HepG2 (cell line): ENCODE measurements around the gene RECK. TPM values are rescaled to one million over a fixed set of nuclear protein-coding genes. Genes with fewer than 3 reads are reported as not detected.

ENCODE experiments used
- ATAC-seq: fragments of 200-7000 bp; cut with Tn5 transposase; 3 replicates; pipeline ENCODE4 v1.9.1; 2020; ENCODE audit warnings: mild to moderate bottlenecking, moderate library complexity
- BruUV-seq: library from RNA; stranded (reverse); fragments of 400-500 nt; replicated peaks from 2 replicates; lab custom pipeline; 2021; lab: Mats Ljungman, UMichigan
- CTCF ChIA-PET: fragments of 300-600 bp; formaldehyde crosslinking; extraction: SDS; loops from one replicate; lab custom pipeline; 2021; ENCODE audit warnings: low total read pairs, inconsistent platforms, low intra/inter-chr PET ratio; lab: Yijun Ruan, JAX
- POLR2A ChIA-PET: fragments of 350-600 bp; sonication (Branson Sonifier 250); formaldehyde crosslinking; loops from one replicate; lab custom pipeline; 2020; ENCODE audit warnings: antibody characterized with exemption, inconsistent platforms; lab: Yijun Ruan, JAX
- DNase-seq: peaks from one replicate; pipeline ENCODE4 v3.0.0-alpha.2; 2015; ENCODE audit warnings: low spot score
- FAIRE-seq: peaks from 3 replicates; lab custom pipeline; 2011; peaks lifted over from hg19 to GRCh38; lab: Jason Lieb, UNC
- H2AFZ ChIP-seq: one replicate; pipeline ENCODE4 v1.6.1; 2011; ENCODE audit warnings: low read length, inconsistent platforms
- H3K27ac ChIP-seq: fragments of 300-600 bp; 3 replicates; pipeline ENCODE4 v1.8.0; 2011; ENCODE audit warnings: mixed run types, mild to moderate bottlenecking, mixed read lengths, low read length, inconsistent platforms; ENCODE audit not compliant: insufficient read depth; ENCODE audit errors: extremely low read length
- H3K27me3 ChIP-seq, 2 experiments: fragments of 200-600 bp in 1 of 2; 2 replicates in 1 of 2; 3 replicates in 1 of 2; pipeline versions ENCODE4 v1.6.0 to v1.8.0; 2011; ENCODE audit warnings: low read length in 2 of 2, mild to moderate bottlenecking in 2 of 2, moderate library complexity in 2 of 2, inconsistent platforms in 1 of 2; ENCODE audit not compliant: insufficient read depth in 2 of 2, control insufficient read depth in 1 of 2
- H3K36me3 ChIP-seq, 2 experiments: fragments of 200-600 bp in 1 of 2; replicated peaks in 1 of 2; 2 replicates in 1 of 2; 3 replicates in 1 of 2; pipeline versions ENCODE4 v1.5.1 to v1.8.0; 2011; ENCODE audit warnings: low read length in 2 of 2, inconsistent platforms in 1 of 2; ENCODE audit not compliant: insufficient read depth in 2 of 2, control insufficient read depth in 1 of 2
- H3K4me1 ChIP-seq: 2 replicates; pipeline ENCODE4 v1.5.1; 2012; ENCODE audit warnings: low read length, inconsistent platforms; ENCODE audit not compliant: insufficient read depth
- H3K4me2 ChIP-seq: 2 replicates; pipeline ENCODE4 v1.6.0; 2011; ENCODE audit warnings: low read depth, low read length, inconsistent platforms
- H3K4me3 ChIP-seq, 3 experiments: fragments of 200-600 bp in 1 of 3; sonication (generic), shearing (Covaris generic) in 1 of 3; replicated peaks in 1 of 3; 2 replicates each; pipeline ENCODE4 v1.5.1; 2011 to 2016; ENCODE audit warnings: low read length in 3 of 3, inconsistent platforms in 2 of 3, low read depth in 2 of 3, mild to moderate bottlenecking in 2 of 3, control low read depth in 1 of 3, mixed read lengths in 1 of 3; ENCODE audit not compliant: insufficient read depth in 1 of 3
- H3K79me2 ChIP-seq: one replicate; pipeline ENCODE4 v1.6.1; 2011; ENCODE audit warnings: low read length, inconsistent platforms; ENCODE audit not compliant: insufficient read depth
- H3K9ac ChIP-seq: 2 replicates; pipeline ENCODE4 v1.6.0; 2011; ENCODE audit warnings: mild to moderate bottlenecking, low read depth, low read length, inconsistent platforms; ENCODE audit not compliant: insufficient read depth
- H3K9me3 ChIP-seq: 2 replicates; pipeline ENCODE4 v1.5.1; 2012; ENCODE audit warnings: mild to moderate bottlenecking, low read length
- H4K20me1 ChIP-seq: 2 replicates; pipeline ENCODE4 v1.6.0; 2011; ENCODE audit warnings: inconsistent platforms, mild to moderate bottlenecking, low read length, moderate library complexity; ENCODE audit not compliant: insufficient read depth
- FLYWCH1 ChIP-seq: sonication (generic); formaldehyde crosslinking; IDR thresholded peaks from 2 replicates; pipeline ENCODE4 v1.8.1; 2023; ENCODE audit warnings: mild to moderate bottlenecking, missing genetic modification reagents
- LCORL ChIP-seq, 2 experiments: fragments of 450-650 bp in 1 of 2; sonication (generic) in 1 of 2; formaldehyde crosslinking in 1 of 2; IDR thresholded peaks; 2 replicates each; pipeline versions ENCODE4 v1.5.0 to v1.6.1; 2017 to 2020; ENCODE audit warnings: antibody characterized with exemption in 1 of 2, missing genetic modification reagents in 1 of 2
- NCOR1 ChIP-seq: fragments of 200-600 bp; sonication (generic); IDR thresholded peaks from 2 replicates; pipeline ENCODE4 v1.7.0; 2017; ENCODE audit warnings: antibody characterized with exemption, low read length, borderline replicate concordance
- STAG1 ChIP-seq: sonication (generic); formaldehyde crosslinking; IDR thresholded peaks from 2 replicates; pipeline ENCODE4 v1.4.0; 2020; ENCODE audit warnings: missing genetic modification reagents
- ZSCAN21 ChIP-seq: sonication (generic); formaldehyde crosslinking; IDR thresholded peaks from 2 replicates; pipeline ENCODE4 v1.8.0; 2022; ENCODE audit warnings: mild to moderate bottlenecking, missing genetic modification reagents, moderate library complexity, borderline replicate concordance
- WGBS: methylation state at CpG from one replicate; pipeline ENCODE4 v1.1.6; 2017; ENCODE audit warnings: low lambda C conversion rate; 5-methylcytosine and 5-hydroxymethylcytosine counted together
- in situ Hi-C: cut with HindIII; loops from 2 replicates; pipeline ENCODE4 v1.10.0; 2017; ENCODE audit warnings: low pct_unique_long_range_greater_than_20kb; ENCODE audit not compliant: extremely low pct_ligation_motif_present
- intact Hi-C: fragments of 100-400 bp; cut with micrococcal nuclease; formaldehyde crosslinking; loops from one replicate; pipeline ENCODE4 v1.10.0; 2022; ENCODE audit not compliant: unreplicated experiment
- polyA plus RNA-seq, 8 experiments: library from polyadenylated mRNA; depleted of rRNA in 3 of 8; stranded (reverse) in 7 of 8; unstranded in 1 of 8; fragments of >200 nt; fragmentation: Illumina TruSeq in 4 of 8; extraction: Trizol in 4 of 8; gene quantifications; 2 replicates each; pipeline versions ENCODE4 v1.2.1 to v1.2.3, GENCODE V29; 2011 to 2016; ENCODE audit warnings: low read depth in 4 of 8, missing spikeins in 1 of 8, mixed read lengths in 1 of 8; ENCODE audit not compliant: insufficient read depth in 1 of 8
- total RNA-seq, 5 experiments: library from RNA; depleted of rRNA; stranded (reverse); fragments of >200 nt; fragmentation: Illumina TruSeq; extraction: Trizol; gene quantifications; 2 replicates each; pipeline ENCODE4 v1.2.3, GENCODE V29; 2016; ENCODE audit warnings: low read depth in 1 of 5
- TF ChIP-seq, protein P1 (sequence below): sonication (generic); formaldehyde crosslinking; IDR thresholded peaks from 2 replicates; pipeline ENCODE4 v1.8.0; 2022; ENCODE audit warnings: mild to moderate bottlenecking, missing genetic modification reagents, moderate library complexity
- TF ChIP-seq, protein P2 (sequence below): sonication (generic); formaldehyde crosslinking; IDR thresholded peaks from 2 replicates; pipeline ENCODE4 v1.5.0; 2020; ENCODE audit warnings: missing genetic modification reagents
- TF ChIP-seq, protein P3 (sequence below): sonication (generic); formaldehyde crosslinking; IDR thresholded peaks from 2 replicates; pipeline ENCODE4 v1.5.1; 2020; ENCODE audit warnings: missing genetic modification reagents, mild to moderate bottlenecking, borderline replicate concordance
- TF ChIP-seq, protein P4 (sequence below): sonication (generic); formaldehyde crosslinking; IDR thresholded peaks from 2 replicates; pipeline ENCODE4 v1.4.0; 2020; ENCODE audit warnings: mild to moderate bottlenecking, missing genetic modification reagents
- TF ChIP-seq, protein P5 (sequence below): sonication (generic); formaldehyde crosslinking; IDR thresholded peaks from 2 replicates; pipeline ENCODE4 v1.8.0; 2022; ENCODE audit warnings: mild to moderate bottlenecking, missing genetic modification reagents, borderline replicate concordance

RECK gene
- total and polyA plus RNA-seq, 2 of the 13 experiments (the other 11 are each of a cell fraction or from before 2014, with no cell fraction given): 3.1 to 4.8 TPM

DNA sequence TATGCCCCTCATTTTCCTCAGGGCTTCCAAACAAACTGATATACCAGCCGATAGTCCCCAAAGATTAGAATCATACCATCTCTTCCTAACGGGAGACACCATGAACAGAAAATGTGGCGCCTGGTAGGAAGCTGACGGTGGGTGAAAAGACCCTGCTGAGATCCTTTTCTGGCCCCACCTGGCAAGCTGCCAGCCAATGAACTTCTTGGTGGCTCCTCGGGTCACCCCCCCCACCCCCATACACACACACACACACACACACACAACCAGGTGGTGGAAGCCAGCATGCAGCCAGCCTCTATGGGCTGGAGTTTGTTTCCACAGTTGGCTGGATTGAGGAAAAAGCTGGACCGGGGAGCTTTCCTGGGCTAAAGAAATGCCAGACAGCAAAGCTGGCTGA lies 127.7 kb downstream of the RECK start:
- ChIA-PET CTCF (interaction anchor here (1.5 to 3.8 kb wide), 2 partner anchors 61 to 156 kb away, joined by 3 to 40 read pairs; no protein-coding TSS in a partner anchor), POLR2A (interaction anchor here (0.6 to 1.4 kb wide), 2 partner anchors 26 to 261 kb away, joined by 3 to 6 read pairs; partner anchors contain the start of gene CLTA)
- intact Hi-C loops: no loop called here
- ATAC-seq (no peak), FAIRE-seq (no peak), DNase-seq (no peak)
- Histone ChIP-seq H3K79me2 (no peaks in the 10 kb centered on the region), H3K9ac (no peak overlapping the region), H3K27me3 (peaks cover 1 to 21% of the 10 kb centered on the region in 2 experiments; a peak in 2 of 5 replicates), H4K20me1 (no peaks in the 10 kb centered on the region), H3K4me1 (peaks cover 9% of the 10 kb centered on the region; the same call in 1 of the 2 replicates), H3K36me3 (no peaks in the 10 kb centered on the region), H3K9me3 (no peaks in the 10 kb centered on the region), H3K27ac (no peak overlapping the region), H2AFZ (no peak overlapping the region), H3K4me3 (no peak overlapping the region), H3K4me2 (no peak overlapping the region)
- BruUV-seq: no TSS peak
- in situ Hi-C loops: no loop called here
- TF ChIP-seq LCORL (IDR thresholded peaks at IDR 0.05): peak; percentile 70
- no peak for TF ChIP-seq LCORL (CRISPR knock-in tag; IDR thresholded peaks at IDR 0.05)
- TF ChIP-seq, protein P1, sequence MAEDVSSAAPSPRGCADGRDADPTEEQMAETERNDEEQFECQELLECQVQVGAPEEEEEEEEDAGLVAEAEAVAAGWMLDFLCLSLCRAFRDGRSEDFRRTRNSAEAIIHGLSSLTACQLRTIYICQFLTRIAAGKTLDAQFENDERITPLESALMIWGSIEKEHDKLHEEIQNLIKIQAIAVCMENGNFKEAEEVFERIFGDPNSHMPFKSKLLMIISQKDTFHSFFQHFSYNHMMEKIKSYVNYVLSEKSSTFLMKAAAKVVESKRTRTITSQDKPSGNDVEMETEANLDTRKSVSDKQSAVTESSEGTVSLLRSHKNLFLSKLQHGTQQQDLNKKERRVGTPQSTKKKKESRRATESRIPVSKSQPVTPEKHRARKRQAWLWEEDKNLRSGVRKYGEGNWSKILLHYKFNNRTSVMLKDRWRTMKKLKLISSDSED (CRISPR knock-in tag): no peak
- TF ChIP-seq, protein P2, sequence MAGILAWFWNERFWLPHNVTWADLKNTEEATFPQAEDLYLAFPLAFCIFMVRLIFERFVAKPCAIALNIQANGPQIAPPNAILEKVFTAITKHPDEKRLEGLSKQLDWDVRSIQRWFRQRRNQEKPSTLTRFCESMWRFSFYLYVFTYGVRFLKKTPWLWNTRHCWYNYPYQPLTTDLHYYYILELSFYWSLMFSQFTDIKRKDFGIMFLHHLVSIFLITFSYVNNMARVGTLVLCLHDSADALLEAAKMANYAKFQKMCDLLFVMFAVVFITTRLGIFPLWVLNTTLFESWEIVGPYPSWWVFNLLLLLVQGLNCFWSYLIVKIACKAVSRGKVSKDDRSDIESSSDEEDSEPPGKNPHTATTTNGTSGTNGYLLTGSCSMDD: no peak
- 45% methylated on average over 6 of the region's 6 CpGs for WGBS

DNA sequence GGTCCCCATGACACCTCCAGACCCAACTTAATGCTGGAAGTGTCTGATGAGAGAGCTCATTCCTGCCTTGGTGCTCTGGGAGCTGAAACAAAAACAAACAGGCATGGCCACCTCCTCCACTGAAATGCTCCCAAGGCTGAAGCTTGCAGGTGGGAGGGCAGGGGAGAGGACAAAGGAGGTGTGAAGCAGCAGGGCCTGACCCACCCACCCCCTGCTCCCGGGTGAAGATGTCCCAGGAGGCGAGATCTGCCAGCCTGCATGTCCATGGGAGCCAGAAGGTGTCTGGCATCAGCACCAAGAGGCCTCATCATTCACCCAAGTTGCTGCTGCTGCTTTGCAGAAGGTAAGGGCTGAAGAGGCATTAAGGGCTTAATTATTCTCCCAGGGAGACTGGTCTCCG lies 128.3 kb downstream of the RECK start:
- POLR2A ChIA-PET: interaction anchor here (0.6 to 1.4 kb wide), 2 partner anchors 26 to 261 kb away, joined by 3 to 6 read pairs; partner anchors contain the start of gene CLTA
- Histone ChIP-seq H3K79me2 (no peaks in the 10 kb centered on the region), H3K27me3 (peaks cover 3 to 27% of the 10 kb centered on the region in 2 experiments; a peak in 3 of 5 replicates), H2AFZ (no peak overlapping the region), H3K9ac (no peak overlapping the region), H3K36me3 (no peaks in the 10 kb centered on the region), H3K27ac (no peak overlapping the region), H3K9me3 (no peaks in the 10 kb centered on the region), H3K4me3 (no peak overlapping the region), H3K4me2 (no peak overlapping the region), H4K20me1 (no peaks in the 10 kb centered on the region), H3K4me1 (peaks cover 9% of the 10 kb centered on the region; the same call in 1 of the 2 replicates)
- in situ Hi-C loops (loop anchor here (5.0 kb wide), 1 partner anchor 63 kb away; no protein-coding TSS in a partner anchor), intact Hi-C loops (loop anchor here (5.0 kb wide), 2 partner anchors 158 to 208 kb away; partner anchors contain the start of gene OR2S2)
- no peak for FAIRE-seq
- 0% methylated on average over 1 of the region's 3 CpGs for WGBS
- no peak for DNase-seq
- CTCF ChIA-PET: interaction anchor here (1.5 to 3.8 kb wide), 2 partner anchors 62 to 157 kb away, joined by 3 to 40 read pairs; no protein-coding TSS in a partner anchor
- no peak for ATAC-seq
- BruUV-seq: no TSS peak
- TF ChIP-seq, protein P3, sequence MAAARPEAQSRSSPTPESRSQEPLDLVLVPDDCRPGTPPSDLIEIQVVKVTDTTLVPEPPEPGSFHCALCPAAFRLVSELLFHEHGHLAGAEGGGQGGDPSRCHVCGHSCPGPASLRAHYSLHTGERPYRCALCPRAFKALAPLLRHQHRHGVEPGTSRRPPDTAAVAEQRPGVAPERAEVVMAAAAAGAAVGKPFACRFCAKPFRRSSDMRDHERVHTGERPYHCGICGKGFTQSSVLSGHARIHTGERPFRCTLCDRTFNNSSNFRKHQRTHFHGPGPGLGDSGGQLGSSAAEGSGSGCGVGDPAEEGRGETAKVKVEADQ (CRISPR knock-in tag): no peak
- TF ChIP-seq ZSCAN21 (CRISPR knock-in tag) (no peak), FLYWCH1 (no peak), STAG1 (CRISPR knock-in tag) (no peak), NCOR1 (no peak)
- TF ChIP-seq, protein P4, sequence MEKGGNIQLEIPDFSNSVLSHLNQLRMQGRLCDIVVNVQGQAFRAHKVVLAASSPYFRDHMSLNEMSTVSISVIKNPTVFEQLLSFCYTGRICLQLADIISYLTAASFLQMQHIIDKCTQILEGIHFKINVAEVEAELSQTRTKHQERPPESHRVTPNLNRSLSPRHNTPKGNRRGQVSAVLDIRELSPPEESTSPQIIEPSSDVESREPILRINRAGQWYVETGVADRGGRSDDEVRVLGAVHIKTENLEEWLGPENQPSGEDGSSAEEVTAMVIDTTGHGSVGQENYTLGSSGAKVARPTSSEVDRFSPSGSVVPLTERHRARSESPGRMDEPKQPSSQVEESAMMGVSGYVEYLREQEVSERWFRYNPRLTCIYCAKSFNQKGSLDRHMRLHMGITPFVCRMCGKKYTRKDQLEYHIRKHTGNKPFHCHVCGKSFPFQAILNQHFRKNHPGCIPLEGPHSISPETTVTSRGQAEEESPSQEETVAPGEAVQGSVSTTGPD: no peak
- TF ChIP-seq, protein P5, sequence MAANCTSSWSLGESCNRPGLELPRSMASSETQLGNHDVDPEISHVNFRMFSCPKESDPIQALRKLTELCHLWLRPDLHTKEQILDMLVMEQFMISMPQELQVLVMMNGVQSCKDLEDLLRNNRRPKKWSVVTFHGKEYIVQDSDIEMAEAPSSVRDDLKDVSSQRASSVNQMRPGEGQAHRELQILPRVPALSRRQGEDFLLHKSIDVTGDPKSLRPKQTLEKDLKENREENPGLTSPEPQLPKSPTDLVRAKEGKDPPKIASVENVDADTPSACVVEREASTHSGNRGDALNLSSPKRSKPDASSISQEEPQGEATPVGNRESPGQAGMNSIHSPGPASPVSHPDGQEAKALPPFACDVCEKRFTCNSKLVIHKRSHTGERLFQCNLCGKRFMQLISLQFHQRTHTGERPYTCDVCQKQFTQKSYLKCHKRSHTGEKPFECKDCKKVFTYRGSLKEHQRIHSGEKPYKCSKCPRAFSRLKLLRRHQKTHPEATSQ (CRISPR knock-in tag): no peak
